Nephron progenitor cell (in vitro differentiated cells): ENCODE data around the gene LIF.

Experiments
- DNase-seq: peaks from one replicate; pipeline ENCODE4 v3.0.0; 2021
- H3K27ac Mint-ChIP-seq: 2 replicates; pipeline ENCODE4 v1.8.0; 2021; ENCODE audit warnings: mild to moderate bottlenecking, moderate library complexity, mixed read lengths
- H3K27me3 Mint-ChIP-seq: 2 replicates; pipeline ENCODE4 v1.8.0; 2021; ENCODE audit warnings: mild to moderate bottlenecking, low read depth, mixed read lengths; ENCODE audit not compliant: poor library complexity
- H3K36me3 Mint-ChIP-seq: 2 replicates; pipeline ENCODE4 v1.8.0; 2021; ENCODE audit warnings: low read depth, mixed read lengths
- H3K4me1 Mint-ChIP-seq: 2 replicates; pipeline ENCODE4 v1.8.0; 2021; ENCODE audit warnings: mixed read lengths
- H3K4me3 Mint-ChIP-seq: 2 replicates; pipeline ENCODE4 v1.8.0; 2021; ENCODE audit warnings: mild to moderate bottlenecking, moderate library complexity, mixed read lengths
- H3K9me3 Mint-ChIP-seq: 2 replicates; pipeline ENCODE4 v1.8.0; 2021; ENCODE audit warnings: mild to moderate bottlenecking, moderate library complexity, mixed read lengths
- CTCF ChIP-seq: fragments of 200-600 bp; sonication (generic); IDR thresholded peaks from 2 replicates; pipeline ENCODE4 v1.5.0; 2021; ENCODE audit warnings: antibody characterized with exemption

The LIF gene

GRCh38 chr22:30262917-30263741 is 16.6 kb upstream of the LIF start:
- Mint-ChIP-seq H3K4me1 (peaks cover 7% of the 10 kb centered on the region), H3K27me3 (peaks cover 17% of the 10 kb centered on the region), H3K27ac (no peak overlapping the region), H3K9me3 (no peaks in the 10 kb centered on the region), H3K36me3 (no peaks in the 10 kb centered on the region), H3K4me3 (no peak overlapping the region)
- peak; percentile 95 for DNase-seq
- TF ChIP-seq CTCF = peak; percentile 100

GRCh38 chr22:30262112-30262511 is 15.6 kb upstream of the LIF start:
- no peaks in the 10 kb centered on the region for H3K9me3 Mint-ChIP-seq
- no peaks in the 10 kb centered on the region for H3K36me3 Mint-ChIP-seq
- peaks cover 11% of the 10 kb centered on the region for H3K4me1 Mint-ChIP-seq
- TF ChIP-seq CTCF = no peak
- H3K27ac Mint-ChIP-seq = no peak overlapping the region
- peaks cover 22% of the 10 kb centered on the region for H3K27me3 Mint-ChIP-seq
- no peak for DNase-seq
- H3K4me3 Mint-ChIP-seq = no peak overlapping the region

GRCh38 chr22:30261134-30261533 is 14.6 kb upstream of the LIF start:
- H3K36me3 Mint-ChIP-seq = no peaks in the 10 kb centered on the region
- H3K9me3 Mint-ChIP-seq = no peaks in the 10 kb centered on the region
- H3K4me3 Mint-ChIP-seq = no peak overlapping the region
- peaks cover 21% of the 10 kb centered on the region for H3K4me1 Mint-ChIP-seq
- DNase-seq = no peak
- no peak for TF ChIP-seq CTCF
- no peak overlapping the region for H3K27ac Mint-ChIP-seq
- peaks cover 25% of the 10 kb centered on the region for H3K27me3 Mint-ChIP-seq

GRCh38 chr22:30260682-30261081 is 14.1 kb upstream of the LIF start:
- no peak for DNase-seq
- peaks cover 24% of the 10 kb centered on the region for H3K4me1 Mint-ChIP-seq
- no peak overlapping the region for H3K4me3 Mint-ChIP-seq
- TF ChIP-seq CTCF = no peak
- peaks cover 25% of the 10 kb centered on the region for H3K27me3 Mint-ChIP-seq
- H3K27ac Mint-ChIP-seq = no peak overlapping the region
- H3K9me3 Mint-ChIP-seq = no peaks in the 10 kb centered on the region
- H3K36me3 Mint-ChIP-seq = no peaks in the 10 kb centered on the region

GRCh38 chr22:30260276-30260675 is 13.7 kb upstream of the LIF start:
- no peak overlapping the region for H3K27ac Mint-ChIP-seq

More at GRCh38 chr22:30260276-30260675, 13.7 kb upstream of the LIF start:
- Mint-ChIP-seq H3K9me3 (no peaks in the 10 kb centered on the region), H3K36me3 (no peaks in the 10 kb centered on the region), H3K4me1 (peaks cover 24% of the 10 kb centered on the region), H3K27me3 (peaks cover 25% of the 10 kb centered on the region), H3K4me3 (no peak overlapping the region)
- DNase-seq = no peak
- no peak for TF ChIP-seq CTCF
